Immature natural killer cell (primary cell): ENCODE measurements around the gene CDYL2. TPM values are rescaled to one million over a fixed set of nuclear protein-coding genes. Genes with fewer than 3 reads are reported as not detected.

Source experiments
- DNase-seq, 3 donors: peaks; one replicate each; pipeline ENCODE4 v3.0.0; 2022; ENCODE audit warnings: mixed read lengths in 1 of 3
- H3K27ac Mint-ChIP-seq, 6 donors: one replicate each; pipeline ENCODE4 v1.8.0; 2020; ENCODE audit warnings: mixed read lengths in 6 of 6, mild to moderate bottlenecking in 5 of 6, inconsistent platforms in 4 of 6, moderate library complexity in 3 of 6
- H3K27me3 Mint-ChIP-seq, 3 donors: one replicate each; pipeline ENCODE4 v1.8.0; 2020 to 2021; ENCODE audit warnings: low read depth in 3 of 3, mild to moderate bottlenecking in 3 of 3, mixed read lengths in 3 of 3, moderate library complexity in 3 of 3, inconsistent platforms in 1 of 3
- H3K36me3 Mint-ChIP-seq, 3 donors: one replicate each; pipeline ENCODE4 v1.8.0; 2020; ENCODE audit warnings: mixed read lengths in 3 of 3, inconsistent platforms in 2 of 3, mild to moderate bottlenecking in 2 of 3
- H3K4me1 Mint-ChIP-seq, 2 donors: one replicate each; pipeline ENCODE4 v1.8.0; 2020; ENCODE audit warnings: inconsistent platforms in 2 of 2, mild to moderate bottlenecking in 2 of 2, mixed read lengths in 2 of 2, moderate library complexity in 1 of 2
- H3K4me3 Mint-ChIP-seq, 5 donors: one replicate each; pipeline ENCODE4 v1.8.0; 2020; ENCODE audit warnings: mild to moderate bottlenecking in 5 of 5, mixed read lengths in 5 of 5, inconsistent platforms in 3 of 5, moderate library complexity in 3 of 5
- H3K9me3 Mint-ChIP-seq, 6 donors: one replicate each; pipeline ENCODE4 v1.8.0; 2020; ENCODE audit warnings: mild to moderate bottlenecking in 6 of 6, mixed read lengths in 6 of 6, inconsistent platforms in 4 of 6, moderate library complexity in 3 of 6
- polyA plus RNA-seq, 3 donors: library from polyadenylated mRNA; unstranded; fragments of 300-500 nt; fragmentation: Illumina TruSeq; gene quantifications; one replicate each; pipeline ENCODE4 v1.2.3, GENCODE V29; 2021

The CDYL2 gene
- under 1 TPM in 1 of 3 donors, not detected in 2; 0.21 TPM for polyA plus RNA-seq

GRCh38 chr16:80804526-80805383, at the start of gene CDYL2:
Gene CDYL2, minus strand, starts transcription at chr16:80804598. Its CDS starts 425 bp downstream, at chr16:80804173.
- H3K4me1 Mint-ChIP-seq, result peaks cover 0 to 2% of the 10 kb centered on the region in 2 donors
- peaks cover 0 to 3% (median 0%) of the 10 kb centered on the region in 3 donors for H3K36me3 Mint-ChIP-seq
- H3K27ac Mint-ChIP-seq, result no peak within 1 kb of the TSS
- peak within 1 kb of the TSS; percentile 81 to 91 (median 86) for H3K4me3 Mint-ChIP-seq
- peaks cover 0 to 2% (median 0%) of the 10 kb centered on the region in 6 donors for H3K9me3 Mint-ChIP-seq
- peaks cover 2 to 12% (median 4%) of the 10 kb centered on the region in 3 donors for H3K27me3 Mint-ChIP-seq
- DNase-seq, result peak in 2 of 3 donors; percentile 5 to 39

- DNase-seq, result no peak
- H3K4me3 Mint-ChIP-seq, result no peak overlapping the region
These were observed 48.0 kb upstream of the CDYL2 start for GRCh38 chr16:80852261-80852872.

GRCh38 chr16:80851831-80852230, 47.4 kb upstream of the CDYL2 start:
- DNase-seq, result no peak
- H3K4me1 Mint-ChIP-seq, result no peaks in the 10 kb centered on the region

More at GRCh38 chr16:80852261-80852872, 48.0 kb upstream of the CDYL2 start:
- no peaks in the 10 kb centered on the region for H3K36me3 Mint-ChIP-seq
- H3K27ac Mint-ChIP-seq, result no peak overlapping the region
- H3K4me1 Mint-ChIP-seq, result no peaks in the 10 kb centered on the region
- H3K27me3 Mint-ChIP-seq, result peaks cover 0 to 3% (median 2%) of the 10 kb centered on the region in 3 donors
- H3K9me3 Mint-ChIP-seq, result no peaks in the 10 kb centered on the region

GRCh38 chr16:80850757-80851156, 46.4 kb upstream of the CDYL2 start:
- no peak overlapping the region for H3K4me3 Mint-ChIP-seq
- H3K27me3 Mint-ChIP-seq, result peaks cover 2 to 8% (median 2%) of the 10 kb centered on the region in 3 donors
- no peaks in the 10 kb centered on the region for H3K36me3 Mint-ChIP-seq
- DNase-seq, result no peak
- peaks cover 0 to 3% (median 0%) of the 10 kb centered on the region in 6 donors for H3K9me3 Mint-ChIP-seq
- no peaks in the 10 kb centered on the region for H3K4me1 Mint-ChIP-seq
- no peak overlapping the region for H3K27ac Mint-ChIP-seq

More at GRCh38 chr16:80851831-80852230, 47.4 kb upstream of the CDYL2 start:
- H3K36me3 Mint-ChIP-seq, result no peaks in the 10 kb centered on the region
- H3K9me3 Mint-ChIP-seq, result no peaks in the 10 kb centered on the region
- H3K4me3 Mint-ChIP-seq, result no peak overlapping the region
- no peak overlapping the region for H3K27ac Mint-ChIP-seq
- peaks cover 2 to 6% (median 2%) of the 10 kb centered on the region in 3 donors for H3K27me3 Mint-ChIP-seq

- Mint-ChIP-seq H3K4me1 (no peaks in the 10 kb centered on the region), H3K27ac (no peak overlapping the region), H3K9me3 (peaks cover 5 to 11% (median 7%) of the 10 kb centered on the region in 6 donors), H3K4me3 (no peak overlapping the region), H3K36me3 (no peaks in the 10 kb centered on the region), H3K27me3 (peaks cover 2 to 8% (median 5%) of the 10 kb centered on the region in 3 donors)
- no peak for DNase-seq
These were observed 44.5 kb upstream of the CDYL2 start for GRCh38 chr16:80848862-80849261.

GRCh38 chr16:80846680-80847079, 42.3 kb upstream of the CDYL2 start:
- Mint-ChIP-seq H3K4me3 (no peak overlapping the region), H3K27ac (no peak overlapping the region), H3K27me3 (peaks cover 5 to 11% (median 8%) of the 10 kb centered on the region in 3 donors), H3K9me3 (peaks cover 9 to 25% (median 20%) of the 10 kb centered on the region in 6 donors), H3K4me1 (no peaks in the 10 kb centered on the region), H3K36me3 (no peaks in the 10 kb centered on the region)
- DNase-seq, result no peak

GRCh38 chr16:80846275-80846674, 41.9 kb upstream of the CDYL2 start:
- Mint-ChIP-seq H3K27ac (no peak overlapping the region), H3K9me3 (peaks cover 9 to 29% (median 22%) of the 10 kb centered on the region in 6 donors), H3K4me1 (no peaks in the 10 kb centered on the region), H3K4me3 (no peak overlapping the region), H3K27me3 (peaks cover 7 to 11% (median 10%) of the 10 kb centered on the region in 3 donors), H3K36me3 (no peaks in the 10 kb centered on the region)
- DNase-seq, result no peak

- no peak for DNase-seq
- Mint-ChIP-seq H3K27ac (no peak overlapping the region), H3K9me3 (peaks cover 14 to 36% (median 22%) of the 10 kb centered on the region in 6 donors), H3K4me1 (no peaks in the 10 kb centered on the region), H3K4me3 (no peak overlapping the region), H3K27me3 (peaks cover 7 to 13% (median 11%) of the 10 kb centered on the region in 3 donors), H3K36me3 (peaks cover 0 to 3% (median 0%) of the 10 kb centered on the region in 3 donors)
These were observed 40.0 kb upstream of the CDYL2 start for GRCh38 chr16:80844395-80844794.

GRCh38 chr16:80841231-80841630, 36.8 kb upstream of the CDYL2 start:
- Mint-ChIP-seq H3K36me3 (peaks cover 0 to 4% (median 3%) of the 10 kb centered on the region in 3 donors), H3K27ac (no peak overlapping the region), H3K9me3 (peaks cover 14 to 36% (median 22%) of the 10 kb centered on the region in 6 donors), H3K27me3 (peaks cover 7 to 9% (median 8%) of the 10 kb centered on the region in 3 donors), H3K4me3 (no peak overlapping the region), H3K4me1 (no peaks in the 10 kb centered on the region)
- no peak for DNase-seq

GRCh38 chr16:80837533-80838147, 33.2 kb upstream of the CDYL2 start:
- H3K9me3 Mint-ChIP-seq, result peaks cover 4 to 19% (median 6%) of the 10 kb centered on the region in 6 donors
- H3K4me1 Mint-ChIP-seq, result no peaks in the 10 kb centered on the region
- no peak overlapping the region for H3K4me3 Mint-ChIP-seq
- DNase-seq, result no peak
- H3K36me3 Mint-ChIP-seq, result peaks cover 0 to 4% (median 3%) of the 10 kb centered on the region in 3 donors
- H3K27me3 Mint-ChIP-seq, result peaks cover 4 to 5% (median 5%) of the 10 kb centered on the region in 3 donors
- no peak overlapping the region for H3K27ac Mint-ChIP-seq

GRCh38 chr16:80836846-80837245, 32.4 kb upstream of the CDYL2 start:
- no peak overlapping the region for H3K4me3 Mint-ChIP-seq
- DNase-seq, result no peak
- peaks cover 3 to 4% (median 3%) of the 10 kb centered on the region in 3 donors for H3K27me3 Mint-ChIP-seq
- H3K4me1 Mint-ChIP-seq, result no peaks in the 10 kb centered on the region
- peaks cover 0 to 13% (median 4%) of the 10 kb centered on the region in 6 donors for H3K9me3 Mint-ChIP-seq
- no peak overlapping the region for H3K27ac Mint-ChIP-seq
- H3K36me3 Mint-ChIP-seq, result peaks cover 0 to 4% (median 3%) of the 10 kb centered on the region in 3 donors

- H3K27me3 Mint-ChIP-seq, result peaks cover under 1 to 3% (median 2%) of the 10 kb centered on the region in 3 donors
These were observed 31.8 kb upstream of the CDYL2 start for GRCh38 chr16:80836202-80836601.

GRCh38 chr16:80831039-80831438, 26.6 kb upstream of the CDYL2 start:
- H3K27ac Mint-ChIP-seq, result no peak overlapping the region
- no peaks in the 10 kb centered on the region for H3K36me3 Mint-ChIP-seq
- H3K9me3 Mint-ChIP-seq, result no peaks in the 10 kb centered on the region
- DNase-seq, result no peak
- peaks cover 0 to 4% (median 2%) of the 10 kb centered on the region in 3 donors for H3K27me3 Mint-ChIP-seq
- H3K4me1 Mint-ChIP-seq, result no peaks in the 10 kb centered on the region
- H3K4me3 Mint-ChIP-seq, result no peak overlapping the region

More at GRCh38 chr16:80836202-80836601, 31.8 kb upstream of the CDYL2 start:
- Mint-ChIP-seq H3K36me3 (peaks cover 0 to 4% (median 3%) of the 10 kb centered on the region in 3 donors), H3K4me3 (no peak overlapping the region), H3K4me1 (no peaks in the 10 kb centered on the region), H3K9me3 (peaks cover 0 to 6% (median 0%) of the 10 kb centered on the region in 6 donors), H3K27ac (no peak overlapping the region)
- no peak for DNase-seq
